ENCODE results near the gene BPIFB3.

BPIFB3 gene

GRCh38 chr20:33053291-33054106 lies at the start of gene BPIFB3:
Gene BPIFB3, plus strand, starts transcription at chr20:33053903. Its CDS starts 1,533 bp downstream, at chr20:33055436.
- no peak for DNase-seq (ENCODE audit: low read depth in 2 of 2, low spot score in 1 of 2)

GRCh38 chr20:33004141-33004751 lies 49.5 kb upstream of the BPIFB3 start, which contains the start of gene SUN5:
Gene SUN5, minus strand, starts transcription at chr20:33004433. Its CDS starts 93 bp downstream, at chr20:33004340.
- DNase-seq (ENCODE audit: low read depth in 2 of 2, low spot score in 1 of 2), result no peak

GRCh38 chr20:33005132-33005566 lies 48.6 kb upstream of the BPIFB3 start:
- DNase-seq (ENCODE audit: low read depth in 2 of 2, low spot score in 1 of 2), result no peak

GRCh38 chr20:33005908-33006775 lies 47.6 kb upstream of the BPIFB3 start:
- DNase-seq (ENCODE audit: low read depth in 2 of 2, low spot score in 1 of 2), result no peak

GRCh38 chr20:33006776-33007375 lies 46.8 kb upstream of the BPIFB3 start:
- no peak for DNase-seq (ENCODE audit: low read depth in 2 of 2, low spot score in 1 of 2)

- no peak for DNase-seq (ENCODE audit: low read depth in 2 of 2, low spot score in 1 of 2)
Measured at GRCh38 chr20:33007376-33008335, 46.0 kb upstream of the BPIFB3 start, which contains the start of gene BPIFB2. Gene BPIFB2, plus strand, starts transcription at chr20:33007704. Its CDS starts 871 bp downstream, at chr20:33008575.

- DNase-seq (ENCODE audit: low read depth in 2 of 2, low spot score in 1 of 2), result no peak
Measured at GRCh38 chr20:33008336-33009213, 45.1 kb upstream of the BPIFB3 start.

GRCh38 chr20:33009214-33010132 lies 44.2 kb upstream of the BPIFB3 start:
- no peak for DNase-seq (ENCODE audit: low read depth in 2 of 2, low spot score in 1 of 2)

GRCh38 chr20:33010133-33010504 lies 43.6 kb upstream of the BPIFB3 start:
- DNase-seq (ENCODE audit: low read depth in 2 of 2, low spot score in 1 of 2), result no peak

GRCh38 chr20:33010674-33011449 lies 42.8 kb upstream of the BPIFB3 start:
- no peak for DNase-seq (ENCODE audit: low read depth in 2 of 2, low spot score in 1 of 2)

- no peak for DNase-seq (ENCODE audit: low read depth in 2 of 2, low spot score in 1 of 2)
Measured at GRCh38 chr20:33012327-33013189, 41.1 kb upstream of the BPIFB3 start.

- DNase-seq (ENCODE audit: low read depth in 2 of 2, low spot score in 1 of 2), result no peak
Measured at GRCh38 chr20:33013701-33014326, 39.9 kb upstream of the BPIFB3 start.

GRCh38 chr20:33014336-33015113 lies 39.2 kb upstream of the BPIFB3 start:
- DNase-seq (ENCODE audit: low read depth in 2 of 2, low spot score in 1 of 2), result no peak

GRCh38 chr20:33015114-33015484 lies 38.6 kb upstream of the BPIFB3 start:
- no peak for DNase-seq (ENCODE audit: low read depth in 2 of 2, low spot score in 1 of 2)

Measured in stimulated activated CD8-positive, alpha-beta memory T cell treated with anti-CD3 and anti-CD28 coated beads, Interleukin-4, amount 100 ng/mL, for 4 hours (primary cell).